Liver (tissue), 9 donors: Measurements from ENCODE around the gene MAPK8. TPM values are rescaled to one million over a fixed set of nuclear protein-coding genes. Genes with fewer than 3 reads are reported as not detected.

ENCODE experiments used
- DNase-seq: peaks from one replicate; pipeline ENCODE4 v3.0.0-alpha.2; 2017; ENCODE audit warnings: low spot score
- H3K27ac ChIP-seq, 2 donors: one replicate each; pipeline ENCODE4 v1.7.0; 2013; ENCODE audit warnings: inconsistent platforms in 2 of 2, low read length in 2 of 2, control low read depth in 1 of 2, low read depth in 1 of 2, mild to moderate bottlenecking in 1 of 2
- H3K27me3 ChIP-seq, 4 donors: one replicate each; pipeline versions ENCODE4 v1.6.1 to v1.7.0; 2013; ENCODE audit warnings: low read length in 3 of 4, inconsistent platforms in 1 of 4, mild to moderate bottlenecking in 1 of 4, moderate library complexity in 1 of 4; ENCODE audit not compliant: control insufficient read depth in 4 of 4, insufficient read depth in 4 of 4
- H3K36me3 ChIP-seq, 4 donors: one replicate each; pipeline versions ENCODE4 v1.6.1 to v1.7.0; 2013; ENCODE audit warnings: low read length in 3 of 4, mild to moderate bottlenecking in 3 of 4, low read depth in 1 of 4, moderate library complexity in 1 of 4; ENCODE audit not compliant: control insufficient read depth in 4 of 4, insufficient read depth in 3 of 4
- H3K4me1 ChIP-seq, 4 donors: one replicate each; pipeline versions ENCODE4 v1.6.1 to v1.7.0; 2013; ENCODE audit warnings: low read length in 3 of 4, mild to moderate bottlenecking in 3 of 4, moderate library complexity in 1 of 4; ENCODE audit not compliant: control insufficient read depth in 4 of 4, insufficient read depth in 4 of 4
- H3K4me3 ChIP-seq, 3 donors: one replicate each; pipeline versions ENCODE4 v1.6.1 to v1.7.0; 2013; ENCODE audit warnings: low read length in 3 of 3, control low read depth in 1 of 3, low read depth in 1 of 3, mild to moderate bottlenecking in 1 of 3
- H3K9ac ChIP-seq, 2 donors: one replicate each; pipeline ENCODE4 v1.7.0; 2013; ENCODE audit warnings: low read length in 2 of 2, mild to moderate bottlenecking in 2 of 2, moderate library complexity in 2 of 2, control low read depth in 1 of 2, low read depth in 1 of 2
- H3K9me3 ChIP-seq, 4 donors: one replicate each; pipeline versions ENCODE4 v1.6.1 to v1.7.0; 2013; ENCODE audit warnings: low read length in 3 of 4; ENCODE audit not compliant: control insufficient read depth in 4 of 4
- EGR1 ChIP-seq, 2 donors: IDR thresholded peaks; 2 replicates each; pipeline ENCODE4 v1.6.1; 2016 to 2018; ENCODE audit warnings: antibody characterized with exemption in 2 of 2, low read depth in 2 of 2
- FOXA1 ChIP-seq: IDR thresholded peaks from 2 replicates; pipeline ENCODE4 v1.6.1; 2016; ENCODE audit warnings: antibody characterized with exemption
- FOXA2 ChIP-seq: IDR thresholded peaks from 2 replicates; pipeline ENCODE4 v1.6.1; 2016; ENCODE audit warnings: antibody characterized with exemption
- GABPA ChIP-seq, 2 donors: IDR thresholded peaks in 1 of 2; conservative IDR thresholded peaks in 1 of 2; 2 replicates each; pipeline ENCODE4 v1.6.1; 2016; ENCODE audit warnings: antibody characterized with exemption in 2 of 2, mild to moderate bottlenecking in 1 of 2, moderate library complexity in 1 of 2
- HNF4A ChIP-seq, 2 donors: conservative IDR thresholded peaks; 2 replicates each; pipeline ENCODE4 v1.6.1; 2016; ENCODE audit warnings: antibody characterized with exemption in 2 of 2, mild to moderate bottlenecking in 2 of 2
- HNF4G ChIP-seq: IDR thresholded peaks from 2 replicates; pipeline ENCODE4 v1.6.1; 2016; ENCODE audit warnings: antibody characterized with exemption
- JUND ChIP-seq, 2 donors: IDR thresholded peaks; 2 replicates each; pipeline ENCODE4 v1.6.1; 2016; ENCODE audit warnings: antibody characterized with exemption in 2 of 2
- NR2F2 ChIP-seq: IDR thresholded peaks from 2 replicates; pipeline ENCODE4 v1.6.1; 2016; ENCODE audit warnings: antibody characterized with exemption
- RAD21 ChIP-seq, 2 donors: IDR thresholded peaks; 2 replicates each; pipeline ENCODE4 v1.6.1; 2016; ENCODE audit warnings: antibody characterized with exemption in 2 of 2, mild to moderate bottlenecking in 2 of 2
- RXRA ChIP-seq, 2 donors: IDR thresholded peaks; 2 replicates each; pipeline ENCODE4 v1.6.1; 2017 to 2018; ENCODE audit warnings: antibody characterized with exemption in 2 of 2, mild to moderate bottlenecking in 1 of 2
- TAF1 ChIP-seq: conservative IDR thresholded peaks from 2 replicates; pipeline ENCODE4 v1.6.1; 2016; ENCODE audit warnings: antibody characterized with exemption, mild to moderate bottlenecking
- YY1 ChIP-seq: IDR thresholded peaks from 2 replicates; pipeline ENCODE4 v1.6.1; 2016; ENCODE audit warnings: antibody characterized with exemption, mild to moderate bottlenecking
- WGBS: extraction: QIAGEN DNeasy Blood & Tissue Kit; methylation state at CpG from one replicate; pipeline ENCODE4 v1.1.7; 2013; 5-methylcytosine and 5-hydroxymethylcytosine counted together
- polyA plus RNA-seq, 2 donors: library from polyadenylated mRNA; stranded (reverse) in 1 of 2; unstranded in 1 of 2; fragments of 200-250 nt in 1 of 2; fragments of >200 nt in 1 of 2; fragmentation: Nextera tagmentation in 1 of 2; extraction: Ambion mirVana in 1 of 2; gene quantifications; one replicate each; pipeline versions ENCODE4 v1.2.1 to v1.2.3, GENCODE V29; 2013 to 2015
- total RNA-seq, 2 donors: library from RNA; depleted of rRNA; stranded (reverse); fragments of >200 nt; gene quantifications; one replicate each; pipeline ENCODE4 v1.2.3, GENCODE V29; 2014
- TF ChIP-seq, protein P1 (sequence below): IDR thresholded peaks from 2 replicates; pipeline ENCODE4 v1.6.1; 2016; ENCODE audit warnings: antibody characterized with exemption
- TF ChIP-seq, protein P2 (sequence below): fragments of 150-350 bp; IDR thresholded peaks from 2 replicates; pipeline ENCODE4 v1.5.1; 2017; ENCODE audit warnings: improper control_type of control experiment, low read depth, low read length; ENCODE audit not compliant: missing input control
- TF ChIP-seq, protein P3 (sequence below): IDR thresholded peaks from 2 replicates; pipeline ENCODE4 v1.6.1; 2016; ENCODE audit warnings: antibody characterized with exemption
- TF ChIP-seq, protein P4 (sequence below): IDR thresholded peaks from 2 replicates; pipeline ENCODE4 v1.6.1; 2016; ENCODE audit warnings: antibody characterized with exemption
- donor health status: healthy.
- donor health status: healthy.
- donor health status: healthy.
- donor health status: healthy.
- donor health status: healthy.

MAPK8 gene
- total and polyA plus RNA-seq, 4 donors, result 14.9 to 51.6 (median 24.8) TPM

DNA sequence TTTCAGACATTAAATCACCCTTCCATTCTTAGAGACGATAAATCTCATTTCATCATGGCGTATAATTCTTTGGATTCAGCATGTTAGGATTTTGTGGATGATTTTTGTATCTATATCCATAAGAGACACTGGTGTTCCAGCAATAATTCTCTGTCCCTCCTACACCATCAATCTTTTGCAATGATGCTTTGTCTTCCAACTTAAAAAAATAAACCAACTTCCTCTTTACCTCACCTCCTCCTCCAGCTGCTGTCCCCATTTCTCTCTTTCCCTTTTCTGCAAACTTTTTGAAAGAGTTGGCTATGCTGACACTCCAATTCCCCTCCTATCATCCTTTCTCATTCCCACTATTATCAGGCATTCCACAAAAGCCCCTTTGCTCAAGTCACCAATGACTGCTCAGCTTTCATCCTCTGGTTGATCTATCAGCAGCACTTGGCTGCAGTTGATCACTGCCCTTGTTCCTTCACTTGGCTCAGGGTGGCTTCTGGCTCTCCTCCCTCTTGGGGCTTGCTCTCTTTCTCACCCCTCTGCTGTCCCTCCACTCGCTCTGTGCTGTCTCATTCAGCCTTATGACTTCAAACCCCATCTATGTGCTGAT, 168.4 kb downstream of the MAPK8 start:
- no peaks in the 10 kb centered on the region for H3K9me3 ChIP-seq
- no peak for DNase-seq
- no peaks in the 10 kb centered on the region for H3K4me1 ChIP-seq
- 93% methylated on average over 3 of the region's 3 CpGs for WGBS
- no peak overlapping the region for H3K4me3 ChIP-seq
- H3K9ac ChIP-seq, result no peak overlapping the region
- TF ChIP-seq GABPA (IDR thresholded peaks at IDR 0.05 in 1 of 2, conservative IDR thresholded peaks at IDR 0.05 in 1 of 2) (no peak), RXRA (IDR thresholded peaks at IDR 0.05) (no peak), EGR1 (IDR thresholded peaks at IDR 0.05; ENCODE audit: low read depth in 2 of 2) (no peak), JUND (IDR thresholded peaks at IDR 0.05) (no peak), FOXA1 (no peak), FOXA2 (no peak)
- TF ChIP-seq, protein P1, sequence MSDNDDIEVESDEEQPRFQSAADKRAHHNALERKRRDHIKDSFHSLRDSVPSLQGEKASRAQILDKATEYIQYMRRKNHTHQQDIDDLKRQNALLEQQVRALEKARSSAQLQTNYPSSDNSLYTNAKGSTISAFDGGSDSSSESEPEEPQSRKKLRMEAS, result no peak
- TF ChIP-seq, protein P2, sequence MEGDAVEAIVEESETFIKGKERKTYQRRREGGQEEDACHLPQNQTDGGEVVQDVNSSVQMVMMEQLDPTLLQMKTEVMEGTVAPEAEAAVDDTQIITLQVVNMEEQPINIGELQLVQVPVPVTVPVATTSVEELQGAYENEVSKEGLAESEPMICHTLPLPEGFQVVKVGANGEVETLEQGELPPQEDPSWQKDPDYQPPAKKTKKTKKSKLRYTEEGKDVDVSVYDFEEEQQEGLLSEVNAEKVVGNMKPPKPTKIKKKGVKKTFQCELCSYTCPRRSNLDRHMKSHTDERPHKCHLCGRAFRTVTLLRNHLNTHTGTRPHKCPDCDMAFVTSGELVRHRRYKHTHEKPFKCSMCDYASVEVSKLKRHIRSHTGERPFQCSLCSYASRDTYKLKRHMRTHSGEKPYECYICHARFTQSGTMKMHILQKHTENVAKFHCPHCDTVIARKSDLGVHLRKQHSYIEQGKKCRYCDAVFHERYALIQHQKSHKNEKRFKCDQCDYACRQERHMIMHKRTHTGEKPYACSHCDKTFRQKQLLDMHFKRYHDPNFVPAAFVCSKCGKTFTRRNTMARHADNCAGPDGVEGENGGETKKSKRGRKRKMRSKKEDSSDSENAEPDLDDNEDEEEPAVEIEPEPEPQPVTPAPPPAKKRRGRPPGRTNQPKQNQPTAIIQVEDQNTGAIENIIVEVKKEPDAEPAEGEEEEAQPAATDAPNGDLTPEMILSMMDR, result no peak
- TF ChIP-seq, protein P3, sequence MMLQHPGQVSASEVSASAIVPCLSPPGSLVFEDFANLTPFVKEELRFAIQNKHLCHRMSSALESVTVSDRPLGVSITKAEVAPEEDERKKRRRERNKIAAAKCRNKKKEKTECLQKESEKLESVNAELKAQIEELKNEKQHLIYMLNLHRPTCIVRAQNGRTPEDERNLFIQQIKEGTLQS, result no peak
- no peak overlapping the region for H3K27ac ChIP-seq
- H3K36me3 ChIP-seq, result no peaks in the 10 kb centered on the region
- no peaks in the 10 kb centered on the region for H3K27me3 ChIP-seq

DNA sequence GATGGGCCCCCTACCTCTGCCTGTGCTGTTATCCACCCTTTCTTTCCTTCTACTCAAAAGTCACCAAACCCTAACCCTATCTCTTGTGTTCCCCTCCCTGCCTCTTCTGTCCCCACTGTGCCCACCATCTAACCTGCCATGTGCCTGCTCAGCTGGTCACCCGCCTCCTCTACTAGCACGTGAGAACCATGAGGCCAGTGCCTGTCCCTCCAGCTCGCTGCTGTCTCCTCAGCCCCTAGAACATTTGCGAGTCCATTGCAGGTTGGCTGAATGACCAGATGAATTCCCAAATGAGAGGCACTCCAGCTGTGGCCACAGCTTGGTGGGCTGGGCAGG, 169.4 kb downstream of the MAPK8 start:
- H3K4me3 ChIP-seq, result no peak overlapping the region
- WGBS, result 85% methylated on average over 4 of the region's 4 CpGs
- no peaks in the 10 kb centered on the region for H3K36me3 ChIP-seq
- H3K4me1 ChIP-seq, result no peaks in the 10 kb centered on the region
- no peaks in the 10 kb centered on the region for H3K9me3 ChIP-seq
- peak; percentile 24 for DNase-seq
- no peak for TF ChIP-seq FOXA1
- no peak for TF ChIP-seq HNF4A (conservative IDR thresholded peaks at IDR 0.05)
- TF ChIP-seq NR2F2, result no peak
- TF ChIP-seq YY1, result no peak
- TF ChIP-seq FOXA2, result no peak
- TF ChIP-seq EGR1 (IDR thresholded peaks at IDR 0.05; ENCODE audit: low read depth in 2 of 2), result no peak
- no peak for TF ChIP-seq JUND (IDR thresholded peaks at IDR 0.05)
- TF ChIP-seq HNF4G, result no peak
- TF ChIP-seq RAD21 (IDR thresholded peaks at IDR 0.05), result no peak
- TF ChIP-seq TAF1, result no peak
- TF ChIP-seq GABPA (IDR thresholded peaks at IDR 0.05 in 1 of 2, conservative IDR thresholded peaks at IDR 0.05 in 1 of 2), result no peak
- TF ChIP-seq, protein P4, sequence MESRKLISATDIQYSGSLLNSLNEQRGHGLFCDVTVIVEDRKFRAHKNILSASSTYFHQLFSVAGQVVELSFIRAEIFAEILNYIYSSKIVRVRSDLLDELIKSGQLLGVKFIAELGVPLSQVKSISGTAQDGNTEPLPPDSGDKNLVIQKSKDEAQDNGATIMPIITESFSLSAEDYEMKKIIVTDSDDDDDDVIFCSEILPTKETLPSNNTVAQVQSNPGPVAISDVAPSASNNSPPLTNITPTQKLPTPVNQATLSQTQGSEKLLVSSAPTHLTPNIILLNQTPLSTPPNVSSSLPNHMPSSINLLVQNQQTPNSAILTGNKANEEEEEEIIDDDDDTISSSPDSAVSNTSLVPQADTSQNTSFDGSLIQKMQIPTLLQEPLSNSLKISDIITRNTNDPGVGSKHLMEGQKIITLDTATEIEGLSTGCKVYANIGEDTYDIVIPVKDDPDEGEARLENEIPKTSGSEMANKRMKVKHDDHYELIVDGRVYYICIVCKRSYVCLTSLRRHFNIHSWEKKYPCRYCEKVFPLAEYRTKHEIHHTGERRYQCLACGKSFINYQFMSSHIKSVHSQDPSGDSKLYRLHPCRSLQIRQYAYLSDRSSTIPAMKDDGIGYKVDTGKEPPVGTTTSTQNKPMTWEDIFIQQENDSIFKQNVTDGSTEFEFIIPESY, result no peak
- TF ChIP-seq, protein P2, result no peak
- TF ChIP-seq, protein P3, result no peak
- TF ChIP-seq, protein P1, result no peak
- no peak overlapping the region for H3K27ac ChIP-seq
- no peak overlapping the region for H3K9ac ChIP-seq
- no peaks in the 10 kb centered on the region for H3K27me3 ChIP-seq
